ENCODE data around the gene JAKMIP2.

GRCh38 chr5:147776989-147777388 is 5.5 kb downstream of the JAKMIP2 start:
- TF ChIP-seq, protein P1, sequence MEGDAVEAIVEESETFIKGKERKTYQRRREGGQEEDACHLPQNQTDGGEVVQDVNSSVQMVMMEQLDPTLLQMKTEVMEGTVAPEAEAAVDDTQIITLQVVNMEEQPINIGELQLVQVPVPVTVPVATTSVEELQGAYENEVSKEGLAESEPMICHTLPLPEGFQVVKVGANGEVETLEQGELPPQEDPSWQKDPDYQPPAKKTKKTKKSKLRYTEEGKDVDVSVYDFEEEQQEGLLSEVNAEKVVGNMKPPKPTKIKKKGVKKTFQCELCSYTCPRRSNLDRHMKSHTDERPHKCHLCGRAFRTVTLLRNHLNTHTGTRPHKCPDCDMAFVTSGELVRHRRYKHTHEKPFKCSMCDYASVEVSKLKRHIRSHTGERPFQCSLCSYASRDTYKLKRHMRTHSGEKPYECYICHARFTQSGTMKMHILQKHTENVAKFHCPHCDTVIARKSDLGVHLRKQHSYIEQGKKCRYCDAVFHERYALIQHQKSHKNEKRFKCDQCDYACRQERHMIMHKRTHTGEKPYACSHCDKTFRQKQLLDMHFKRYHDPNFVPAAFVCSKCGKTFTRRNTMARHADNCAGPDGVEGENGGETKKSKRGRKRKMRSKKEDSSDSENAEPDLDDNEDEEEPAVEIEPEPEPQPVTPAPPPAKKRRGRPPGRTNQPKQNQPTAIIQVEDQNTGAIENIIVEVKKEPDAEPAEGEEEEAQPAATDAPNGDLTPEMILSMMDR (IDR thresholded peaks at IDR 0.05; ENCODE audit: poor library complexity) = no peak
- TF ChIP-seq EZH2phosphoT487 (IDR thresholded peaks at IDR 0.05; ENCODE audit: low read depth, severe bottlenecking, unreplicated experiment) = no peak
- no peak for TF ChIP-seq EZH2 (IDR thresholded peaks at IDR 0.05; ENCODE audit: borderline replicate concordance)

All from hepatocyte (in vitro differentiated cells).